GM21526 (cell line): ENCODE data around the gene HNRNPUL1.
"Not testable (repeated sequence)": the region's sequence is repeated elsewhere in the genome, so short reads cannot be mapped to it uniquely, and the experiment has no call there.

Experiments used
- ATAC-seq: cut with Tn5 transposase; IDR thresholded peaks from one replicate; pipeline ENCODE4 v1.9.1; 2021; ENCODE audit warnings: moderate library complexity; ENCODE audit not compliant: unreplicated experiment, low FRiP score

Gene HNRNPUL1

GRCh38 chr19:41273076-41273475 is 8.9 kb downstream of the HNRNPUL1 start:
- ATAC-seq, result no peak

- ATAC-seq, result no peak
These were observed 10.6 kb downstream of the HNRNPUL1 start for GRCh38 chr19:41274802-41275201.

GRCh38 chr19:41276231-41276630 is 12.1 kb downstream of the HNRNPUL1 start:
- ATAC-seq, result no peak

- ATAC-seq, result no peak
These were observed 14.3 kb downstream of the HNRNPUL1 start for GRCh38 chr19:41278478-41278877.

GRCh38 chr19:41288673-41289530 is 24.7 kb downstream of the HNRNPUL1 start:
- ATAC-seq, result no peak

GRCh38 chr19:41289814-41290213 is 25.6 kb downstream of the HNRNPUL1 start:
- not testable (repeated sequence) for ATAC-seq

- no peak for ATAC-seq
These were observed 30.2 kb downstream of the HNRNPUL1 start for GRCh38 chr19:41294393-41294792.

- no peak for ATAC-seq
These were observed 31.3 kb downstream of the HNRNPUL1 start for GRCh38 chr19:41295499-41295898.

GRCh38 chr19:41296433-41296871 is 32.3 kb downstream of the HNRNPUL1 start:
- no peak for ATAC-seq

- ATAC-seq, result peak; percentile 51
These were observed 33.6 kb downstream of the HNRNPUL1 start for GRCh38 chr19:41297628-41298347.

- ATAC-seq, result no peak
These were observed 34.3 kb downstream of the HNRNPUL1 start for GRCh38 chr19:41298348-41298964.

GRCh38 chr19:41299046-41299754 is 35.0 kb downstream of the HNRNPUL1 start:
- ATAC-seq, result no peak

- ATAC-seq, result no peak
These were observed 35.5 kb downstream of the HNRNPUL1 start for GRCh38 chr19:41299755-41300089.

- ATAC-seq, result no peak
These were observed 36.4 kb downstream of the HNRNPUL1 start for GRCh38 chr19:41300555-41300954.

- ATAC-seq, result no peak
These were observed 38.6 kb downstream of the HNRNPUL1 start for GRCh38 chr19:41302624-41303351.

GRCh38 chr19:41303954-41304353 is 39.8 kb downstream of the HNRNPUL1 start:
- ATAC-seq, result no peak

GRCh38 chr19:41304706-41305483 is 40.7 kb downstream of the HNRNPUL1 start:
- no peak for ATAC-seq

GRCh38 chr19:41305927-41306793 is 42.0 kb downstream of the HNRNPUL1 start:
- no peak for ATAC-seq
